ENCODE measurements around the gene TNRC6B.
A peak's percentile ranks its signal among the peaks of the same experiment; 100 is the strongest.
"Not testable (repeated sequence)": the region's sequence is repeated elsewhere in the genome, so short reads cannot be mapped to it uniquely, and the experiment has no call there.

Gene TNRC6B

GRCh38 chr22:40279017-40279416 lies 101.3 kb downstream of the TNRC6B start:
- no peak for DNase-seq (ENCODE audit: low spot score)

DNA sequence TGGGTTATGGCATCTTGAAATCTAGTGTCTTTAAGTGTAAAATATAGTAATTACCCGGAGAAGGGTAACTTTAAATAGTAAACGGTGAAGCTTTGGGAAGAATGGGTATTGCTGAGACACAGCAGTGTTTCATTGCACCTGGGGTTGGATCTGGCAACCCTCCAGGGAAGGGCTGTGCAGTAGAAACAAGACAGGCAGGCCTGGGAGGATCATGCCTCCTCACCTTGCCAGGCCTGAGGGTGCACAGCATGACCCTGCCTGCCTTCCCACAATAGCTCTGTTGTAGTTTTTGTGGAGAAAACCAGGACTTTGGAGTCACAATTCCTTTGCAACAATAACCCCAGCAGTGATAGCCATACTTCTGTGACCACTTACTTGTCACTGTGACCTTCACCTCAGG lies 104.0 kb downstream of the TNRC6B start:
- no peak for DNase-seq (ENCODE audit: low spot score)

- DNase-seq (ENCODE audit: low spot score): no peak
Measured at GRCh38 chr22:40285513-40285912, 107.8 kb downstream of the TNRC6B start.

GRCh38 chr22:40289991-40290459 lies 112.3 kb downstream of the TNRC6B start:
- DNase-seq (ENCODE audit: low spot score): no peak

DNA sequence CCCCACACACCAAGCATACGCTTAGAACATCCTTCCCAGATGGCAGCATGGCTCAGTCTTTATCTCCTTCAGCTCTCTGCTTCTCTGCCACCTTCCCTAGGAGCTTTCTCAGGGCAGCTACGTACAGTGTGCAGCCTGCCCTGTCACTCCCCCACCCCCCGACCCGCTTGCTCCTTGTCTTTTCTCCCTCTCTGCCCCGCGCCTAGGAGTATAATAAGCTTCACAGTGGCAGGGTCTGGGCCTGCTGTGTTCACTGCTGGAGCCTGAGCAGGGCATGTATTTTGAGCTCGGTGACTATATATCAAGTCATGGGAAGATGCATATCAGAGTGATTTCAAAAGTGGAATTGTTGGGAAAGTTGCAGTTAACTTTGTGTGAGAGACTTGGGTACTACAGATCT lies 112.8 kb downstream of the TNRC6B start:
- no peak for DNase-seq (ENCODE audit: low spot score)

- DNase-seq (ENCODE audit: low spot score): no peak
Measured at GRCh38 chr22:40294696-40295095, 117.0 kb downstream of the TNRC6B start.

GRCh38 chr22:40300316-40300715 lies 122.6 kb downstream of the TNRC6B start:
- no peak for DNase-seq (ENCODE audit: low spot score)

DNA sequence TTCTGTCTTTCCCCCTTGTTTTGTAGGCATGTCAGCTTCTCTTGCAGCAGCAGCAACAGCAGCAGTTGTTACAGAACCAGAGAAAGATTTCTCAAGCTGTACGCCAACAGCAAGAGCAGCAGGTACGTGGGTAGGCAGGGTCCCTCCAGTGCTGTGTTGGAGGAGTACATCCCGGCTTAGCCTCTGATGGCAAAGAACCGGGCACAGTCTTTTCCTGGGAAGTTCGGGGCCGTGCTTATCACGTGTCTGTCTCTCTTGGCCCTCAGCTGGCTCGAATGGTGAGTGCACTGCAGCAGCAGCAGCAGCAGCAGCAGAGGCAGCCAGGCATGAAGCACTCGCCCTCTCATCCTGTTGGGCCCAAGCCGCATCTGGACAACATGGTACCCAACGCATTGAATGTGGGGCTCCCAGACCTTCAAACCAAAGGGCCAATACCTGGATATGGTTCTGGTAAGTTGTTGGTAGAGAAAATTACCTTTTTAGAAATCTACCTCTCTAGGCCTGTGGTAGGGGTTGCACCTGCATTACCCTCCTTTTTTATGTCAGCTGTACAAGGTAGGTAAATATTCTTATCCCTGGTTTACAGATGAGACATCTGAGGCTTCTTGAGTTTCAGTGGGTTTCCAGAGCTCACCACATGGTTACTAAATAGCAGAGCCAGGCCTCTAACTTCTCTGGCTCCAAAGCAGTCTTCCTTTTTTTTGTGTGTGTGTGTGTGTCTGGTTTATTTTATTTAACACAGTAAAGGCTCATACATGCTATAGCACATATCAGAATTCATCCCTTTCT lies 123.4 kb downstream of the TNRC6B start:
- DNase-seq (ENCODE audit: low spot score): no peak

GRCh38 chr22:40302149-40302548 lies 124.4 kb downstream of the TNRC6B start:
- no peak for DNase-seq (ENCODE audit: low spot score)

DNA sequence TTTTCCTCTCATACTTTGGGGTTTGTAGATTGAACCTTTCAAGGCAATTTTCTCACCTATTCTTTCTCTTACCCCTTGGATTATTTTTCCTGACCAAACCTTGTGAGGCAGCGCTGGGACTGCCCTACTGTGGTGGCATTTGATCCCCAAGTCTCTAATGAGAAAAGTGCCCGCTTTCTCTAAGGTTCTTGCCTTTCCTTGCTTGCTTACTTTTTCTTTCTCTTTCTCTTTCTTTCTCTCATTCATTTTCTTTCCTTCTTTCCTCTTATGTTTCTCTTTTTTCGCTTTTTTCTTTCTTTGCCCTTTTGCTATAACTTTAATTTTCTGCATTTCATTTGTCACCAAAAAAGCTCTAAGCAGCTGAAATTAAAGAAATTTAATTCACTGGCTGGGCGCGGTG lies 127.9 kb downstream of the TNRC6B start:
- DNase-seq (ENCODE audit: low spot score): no peak

GRCh38 chr22:40308999-40309573 lies 131.4 kb downstream of the TNRC6B start:
- no peak for DNase-seq (ENCODE audit: low spot score)

DNA sequence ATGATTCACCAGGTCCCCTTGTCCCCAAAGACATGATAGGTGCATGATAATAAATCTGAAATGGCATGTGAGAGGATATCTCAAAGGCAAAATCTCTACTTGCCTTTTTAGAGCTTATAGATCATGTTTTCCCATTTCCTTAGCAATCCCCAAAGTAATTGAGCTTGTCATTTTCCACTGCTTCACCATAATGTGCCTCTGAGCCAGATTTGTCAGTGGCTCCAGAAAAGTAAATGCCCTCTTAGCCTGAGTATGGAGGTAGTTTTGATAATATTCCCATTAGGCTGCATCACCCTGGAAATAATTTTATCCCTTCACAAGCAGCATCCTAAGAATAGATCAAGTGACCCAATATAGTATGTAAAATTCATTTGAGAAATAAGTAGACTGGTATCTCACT lies 131.9 kb downstream of the TNRC6B start:
- DNase-seq (ENCODE audit: low spot score): no peak

DNA sequence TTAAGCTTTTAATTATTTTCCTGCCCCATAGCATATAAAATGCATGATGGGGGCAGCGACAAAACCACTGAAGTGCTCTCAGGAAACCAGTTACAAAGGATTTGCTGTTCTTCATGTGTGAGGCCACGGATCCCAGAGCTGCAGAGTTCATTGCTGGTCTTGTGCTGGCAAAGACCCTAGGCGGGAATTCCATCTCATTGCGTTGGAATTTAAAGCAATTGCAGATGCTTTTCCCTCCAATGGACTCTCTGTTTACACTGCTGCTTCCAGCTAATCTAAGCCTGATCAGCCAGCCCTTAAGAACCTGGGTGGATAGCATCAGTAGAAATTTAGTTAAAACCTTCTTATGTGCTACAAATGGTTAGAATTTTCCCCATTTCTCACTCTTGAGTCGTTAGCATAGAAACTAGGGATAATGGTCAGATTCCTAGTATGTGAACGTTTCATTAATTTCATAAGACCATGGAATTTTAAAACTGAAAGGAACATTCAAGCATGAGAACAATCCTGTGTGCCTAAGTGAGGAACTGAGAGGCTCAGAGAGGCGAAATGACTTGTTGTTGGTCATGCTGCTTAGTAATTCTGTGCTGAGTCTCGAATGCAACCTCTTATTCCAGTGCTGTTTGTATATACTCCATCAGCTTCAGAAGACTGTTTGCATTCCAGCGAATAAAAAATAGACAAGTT lies 132.5 kb downstream of the TNRC6B start:
- no peak for DNase-seq (ENCODE audit: low spot score)

DNA sequence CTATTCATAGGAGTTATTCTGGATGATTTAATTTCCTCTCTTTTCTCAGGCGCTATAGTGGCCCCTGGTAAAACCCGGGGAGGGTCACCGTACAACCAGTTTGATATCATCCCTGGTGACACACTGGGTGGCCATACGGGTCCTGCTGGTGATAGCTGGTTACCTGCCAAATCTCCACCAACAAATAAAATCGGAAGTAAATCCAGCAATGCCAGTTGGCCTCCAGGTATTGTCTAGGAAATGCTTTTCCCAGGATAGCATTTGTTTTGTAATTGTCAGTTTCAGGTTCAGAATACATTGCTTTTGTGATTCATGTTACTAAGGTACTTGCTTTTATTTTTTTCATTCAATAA lies 133.0 kb downstream of the TNRC6B start:
- DNase-seq (ENCODE audit: low spot score): no peak

DNA sequence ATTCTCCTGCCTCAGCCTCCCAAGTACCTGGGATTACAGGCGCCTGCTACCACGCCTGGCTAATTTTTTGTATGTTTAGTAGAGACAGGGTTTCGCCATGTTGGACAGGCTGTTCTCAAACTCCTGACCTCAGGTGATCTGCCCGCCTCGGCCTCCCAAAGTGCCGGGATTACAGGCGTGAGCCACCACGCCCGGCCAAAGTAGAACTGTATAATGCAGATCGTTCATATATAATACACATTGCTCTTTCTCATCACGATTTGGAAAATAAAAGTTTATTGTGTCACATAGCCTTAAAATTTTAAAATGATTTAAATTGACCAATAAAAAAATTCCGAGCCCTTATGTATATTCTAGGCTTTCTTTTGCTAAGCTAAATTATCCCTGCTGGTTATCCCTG lies 133.9 kb downstream of the TNRC6B start:
- DNase-seq (ENCODE audit: low spot score): not testable (repeated sequence)

DNA sequence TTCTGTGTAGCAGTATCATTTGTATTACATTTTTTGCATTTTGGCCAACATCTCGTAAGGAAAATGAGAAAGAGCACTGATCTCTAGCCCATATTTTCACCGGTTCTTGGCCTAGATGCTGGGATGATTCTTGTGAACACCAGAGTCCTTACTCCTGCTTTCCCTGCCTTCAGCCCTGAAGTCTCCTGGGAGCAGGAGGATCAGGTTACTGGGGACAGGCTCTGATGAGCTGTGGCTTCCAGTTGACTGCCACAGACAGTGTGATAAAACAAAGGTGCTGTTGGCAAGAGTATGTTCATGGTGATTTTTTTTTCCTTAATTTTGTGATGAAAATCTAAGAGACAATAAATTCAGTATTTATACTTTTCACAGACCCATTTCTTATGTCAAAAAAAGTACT lies 134.3 kb downstream of the TNRC6B start:
- no peak for DNase-seq (ENCODE audit: low spot score)

DNA sequence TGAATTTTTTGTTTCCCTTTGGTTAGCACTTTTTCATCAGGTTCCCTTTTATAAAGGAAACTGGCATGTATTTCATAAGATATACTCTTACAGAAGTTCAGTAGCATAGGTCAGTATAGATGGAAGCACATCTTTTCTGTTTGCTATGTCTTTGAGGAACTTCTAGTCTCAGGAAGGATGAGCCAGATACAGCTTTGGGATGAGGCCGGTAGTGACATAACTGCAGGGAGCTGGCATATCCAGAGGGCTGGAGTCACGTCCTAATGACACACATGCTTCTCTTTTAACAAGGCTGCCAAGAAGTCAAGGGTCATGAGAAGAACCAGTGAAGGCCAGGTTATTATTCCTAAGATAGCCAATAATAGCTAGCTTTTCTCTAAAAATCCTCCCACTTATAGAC lies 135.3 kb downstream of the TNRC6B start:
- no peak for DNase-seq (ENCODE audit: low spot score)

DNA sequence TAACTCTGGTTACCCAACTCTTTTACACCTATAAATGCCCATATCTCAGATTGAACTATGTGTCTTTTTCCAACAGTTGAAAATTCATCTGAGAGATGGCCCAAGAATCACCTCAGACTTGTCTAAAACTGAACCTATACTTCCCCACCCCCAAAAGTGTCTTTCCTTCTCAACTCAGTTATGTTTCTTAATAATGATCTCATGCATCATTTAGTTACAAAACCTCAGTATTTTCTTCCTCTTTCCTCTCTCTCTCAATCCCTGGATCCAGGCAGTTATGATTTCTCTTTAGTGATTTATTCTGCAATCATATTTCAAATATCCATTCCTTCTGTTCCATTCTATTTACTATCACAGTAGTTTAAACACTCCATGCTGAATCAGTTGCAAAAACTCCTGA lies 136.3 kb downstream of the TNRC6B start:
- no peak for DNase-seq (ENCODE audit: low spot score)

DNA sequence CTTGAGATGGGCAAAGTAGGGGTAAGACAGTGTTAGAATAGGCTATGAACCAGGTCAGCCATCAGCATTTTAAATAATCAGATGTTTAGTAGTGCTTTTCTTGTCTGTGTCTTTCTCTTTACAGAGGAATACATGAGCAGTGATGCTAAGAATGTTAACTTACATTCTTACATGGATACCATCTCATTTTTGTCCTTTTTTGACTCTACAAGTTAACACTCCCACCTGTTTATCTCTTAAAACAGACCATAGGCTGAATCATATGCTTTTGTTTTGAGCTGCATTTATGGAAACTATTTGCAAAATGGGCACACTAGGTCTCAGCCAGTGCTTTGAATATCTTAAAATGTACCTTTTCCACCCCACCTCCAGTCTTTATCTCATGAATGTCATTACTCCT lies 143.0 kb downstream of the TNRC6B start:
- no peak for DNase-seq (ENCODE audit: low spot score)

GRCh38 chr22:40322021-40322420 lies 144.3 kb downstream of the TNRC6B start:
- peak; percentile 27 for DNase-seq (ENCODE audit: low spot score)

DNA sequence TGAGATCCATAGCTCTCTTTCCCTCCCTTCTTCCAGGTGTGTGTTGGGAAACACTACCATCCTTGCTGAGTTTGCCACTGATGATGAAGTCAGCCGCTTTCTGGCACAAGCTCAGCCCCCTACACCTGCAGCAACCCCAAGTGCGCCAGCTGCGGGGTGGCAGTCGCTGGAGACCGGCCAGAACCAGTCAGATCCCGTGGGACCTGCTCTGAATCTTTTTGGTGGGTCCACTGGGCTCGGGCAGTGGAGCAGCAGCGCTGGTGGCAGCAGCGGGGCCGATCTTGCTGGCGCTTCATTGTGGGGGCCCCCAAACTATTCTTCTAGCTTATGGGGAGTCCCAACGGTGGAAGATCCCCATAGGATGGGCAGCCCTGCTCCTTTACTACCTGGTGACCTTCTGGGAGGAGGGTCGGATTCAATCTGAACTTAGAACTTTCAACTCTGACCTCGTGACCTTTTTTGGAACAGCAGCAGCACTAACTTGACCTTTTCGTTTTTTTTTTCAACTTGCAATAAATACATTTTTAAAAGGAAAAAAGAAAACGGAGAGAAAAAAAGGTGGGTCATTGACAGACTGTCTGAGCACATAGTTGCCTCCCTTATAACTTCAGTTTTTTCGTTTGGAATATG lies 145.2 kb downstream of the TNRC6B start:
- DNase-seq (ENCODE audit: low spot score): no peak

- DNase-seq (ENCODE audit: low spot score): no peak
Measured at GRCh38 chr22:40323681-40324171, 146.0 kb downstream of the TNRC6B start.
